Embryonic facial prominence (tissue), 1 donor: ENCODE data around the gene EFCAB6.

Source experiments
- DNase-seq: peaks from one replicate; pipeline ENCODE4 v3.0.0-alpha.2; 2016; ENCODE audit errors: extremely low spot score

The EFCAB6 gene

GRCh38 chr22:43848366-43849171, 36.5 kb upstream of the EFCAB6 start:
- DNase-seq: no peak

DNA sequence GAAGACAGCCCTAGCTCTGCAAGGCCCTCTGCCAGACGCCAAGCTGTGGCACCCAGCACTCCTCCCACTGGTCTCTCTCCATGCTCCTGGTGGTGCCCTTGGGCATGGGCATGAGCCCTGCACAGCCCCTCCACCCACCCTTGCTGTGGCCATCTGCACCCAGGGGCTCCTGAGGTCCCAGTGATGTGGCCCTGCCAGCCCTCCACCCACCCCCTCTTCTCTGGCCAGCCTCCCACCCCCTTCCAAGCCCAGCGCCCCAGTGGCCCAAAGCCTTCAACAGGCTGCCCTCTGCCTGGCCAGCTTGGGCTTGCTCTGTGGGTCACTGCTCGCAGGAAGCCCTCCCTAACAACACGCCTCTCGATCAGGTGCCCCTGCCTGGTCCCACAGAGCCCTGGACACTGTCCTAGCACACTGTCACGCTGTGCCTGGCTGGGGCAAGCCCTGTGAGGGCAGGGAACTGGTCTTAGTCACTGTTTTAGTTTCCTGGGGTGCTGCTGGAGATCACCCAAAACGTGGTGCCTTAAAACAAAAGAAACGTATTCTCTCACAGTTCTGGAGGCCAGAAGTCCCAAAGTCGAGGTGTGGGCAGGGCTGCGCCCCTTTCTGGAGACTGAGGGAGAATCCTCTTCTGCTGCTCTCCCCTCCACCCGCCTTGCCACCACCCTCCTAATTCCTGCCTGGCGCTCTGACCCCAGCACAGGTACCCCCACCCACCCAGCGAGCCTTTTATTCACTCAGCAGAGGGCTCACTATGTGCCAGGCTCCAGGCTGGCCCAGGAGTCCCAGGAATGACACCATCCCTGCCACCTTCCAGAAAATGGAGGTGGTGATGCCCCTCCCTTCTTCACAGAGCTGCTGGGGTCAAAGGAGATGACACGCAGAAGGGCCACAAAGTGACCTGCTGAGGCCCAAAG, 35.5 kb upstream of the EFCAB6 start:
- no peak for DNase-seq

DNA sequence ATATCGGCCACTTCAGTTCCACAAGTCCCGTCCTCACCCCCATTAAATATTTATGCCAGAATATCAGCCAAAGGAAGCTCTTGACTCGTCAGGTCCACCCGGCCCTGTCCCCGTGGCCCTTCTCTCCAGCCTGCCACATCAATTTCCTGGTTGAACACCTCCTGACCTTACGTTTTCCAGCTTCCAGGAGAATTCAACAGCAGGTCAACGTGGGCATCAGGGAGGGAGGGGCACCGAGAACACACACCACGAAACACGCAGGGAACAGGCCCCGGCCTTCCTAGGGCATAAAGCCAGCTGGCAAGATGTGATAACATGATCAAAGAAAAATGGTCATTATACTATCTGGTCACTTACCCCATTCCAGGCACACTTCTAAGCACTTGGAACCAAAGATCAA, 34.9 kb upstream of the EFCAB6 start:
- DNase-seq: no peak

- DNase-seq: no peak
Observed at GRCh38 chr22:43845981-43846380, 33.9 kb upstream of the EFCAB6 start.

GRCh38 chr22:43844560-43845545, 32.7 kb upstream of the EFCAB6 start:
- no peak for DNase-seq

DNA sequence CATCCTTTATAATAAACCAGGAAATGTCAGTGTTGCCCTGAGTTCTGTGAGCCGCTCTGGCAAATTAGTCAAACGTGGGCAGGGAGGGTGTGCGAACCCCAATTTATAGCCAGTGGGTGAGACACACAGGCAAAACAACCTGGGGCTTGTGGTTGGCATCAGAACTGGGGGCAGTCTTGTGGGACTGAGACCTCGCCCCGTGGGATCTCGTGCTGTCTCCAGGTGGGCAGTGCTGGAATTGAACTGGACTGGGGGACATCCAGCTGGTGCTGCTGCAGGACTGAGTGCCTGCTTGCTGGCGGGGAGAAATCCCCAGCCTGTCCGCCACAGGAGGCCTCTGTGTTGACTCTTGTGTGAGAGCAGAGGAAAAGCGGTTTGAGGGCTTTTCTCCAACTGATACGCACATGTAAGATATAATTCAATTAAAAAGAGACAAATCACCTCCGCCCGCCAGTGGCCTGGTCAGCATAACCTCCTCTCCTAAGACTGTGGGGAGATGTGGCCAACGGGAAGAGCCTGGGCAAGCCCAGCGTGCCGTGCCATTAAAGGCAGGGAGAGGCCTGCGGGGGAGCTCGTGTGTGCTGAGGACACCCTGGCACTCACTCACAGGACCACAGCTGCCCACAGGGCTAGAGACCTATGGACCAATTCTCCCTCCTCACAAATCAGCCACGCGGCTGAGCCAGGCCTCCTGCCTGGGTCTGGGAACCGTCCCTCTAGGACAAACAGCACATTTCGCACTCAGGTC, 31.9 kb upstream of the EFCAB6 start:
- no peak for DNase-seq

- DNase-seq: no peak
Observed at GRCh38 chr22:43841742-43842141, 29.6 kb upstream of the EFCAB6 start.

DNA sequence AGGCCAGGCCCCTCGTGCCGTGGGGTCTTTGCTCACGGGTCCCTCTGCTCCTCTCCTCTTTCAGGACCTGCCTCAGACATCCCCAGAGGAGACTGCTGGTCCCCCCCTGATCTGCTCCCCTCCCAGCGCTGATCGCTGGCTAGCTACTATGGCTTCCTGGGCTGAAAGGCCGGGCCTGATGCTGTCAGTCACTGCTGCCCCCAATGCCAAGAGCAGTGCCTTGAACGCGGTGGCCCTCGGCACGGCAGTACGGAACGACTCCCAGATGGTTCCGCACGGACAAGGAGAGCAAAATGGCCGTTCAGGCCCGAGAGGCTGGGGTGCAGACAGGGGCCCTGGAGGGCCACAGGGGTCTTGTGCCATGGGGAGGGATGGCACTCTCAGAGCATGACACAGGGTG, 28.7 kb upstream of the EFCAB6 start:
- DNase-seq: no peak

DNA sequence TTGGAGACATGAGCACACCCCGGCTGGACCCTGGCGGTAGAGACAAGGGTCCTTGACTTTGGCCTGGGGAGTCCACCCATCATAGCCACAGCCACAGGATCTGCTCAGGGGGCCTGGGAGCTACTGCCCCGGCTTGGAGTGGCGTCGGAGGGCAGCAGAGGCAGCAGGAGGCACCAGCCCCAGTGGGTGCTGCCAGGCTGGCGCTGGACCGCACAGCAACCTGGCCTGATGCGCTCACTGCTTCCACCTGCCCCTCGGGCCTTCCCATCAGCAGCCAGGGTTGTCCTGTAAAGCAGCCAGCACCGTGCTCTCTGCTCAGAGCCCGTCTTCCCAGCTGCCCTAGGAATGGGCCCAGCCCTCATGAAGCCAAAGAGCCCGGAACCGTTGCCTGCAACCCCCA, 28.3 kb upstream of the EFCAB6 start:
- no peak for DNase-seq

GRCh38 chr22:43839781-43840180, 27.7 kb upstream of the EFCAB6 start:
- no peak for DNase-seq

DNA sequence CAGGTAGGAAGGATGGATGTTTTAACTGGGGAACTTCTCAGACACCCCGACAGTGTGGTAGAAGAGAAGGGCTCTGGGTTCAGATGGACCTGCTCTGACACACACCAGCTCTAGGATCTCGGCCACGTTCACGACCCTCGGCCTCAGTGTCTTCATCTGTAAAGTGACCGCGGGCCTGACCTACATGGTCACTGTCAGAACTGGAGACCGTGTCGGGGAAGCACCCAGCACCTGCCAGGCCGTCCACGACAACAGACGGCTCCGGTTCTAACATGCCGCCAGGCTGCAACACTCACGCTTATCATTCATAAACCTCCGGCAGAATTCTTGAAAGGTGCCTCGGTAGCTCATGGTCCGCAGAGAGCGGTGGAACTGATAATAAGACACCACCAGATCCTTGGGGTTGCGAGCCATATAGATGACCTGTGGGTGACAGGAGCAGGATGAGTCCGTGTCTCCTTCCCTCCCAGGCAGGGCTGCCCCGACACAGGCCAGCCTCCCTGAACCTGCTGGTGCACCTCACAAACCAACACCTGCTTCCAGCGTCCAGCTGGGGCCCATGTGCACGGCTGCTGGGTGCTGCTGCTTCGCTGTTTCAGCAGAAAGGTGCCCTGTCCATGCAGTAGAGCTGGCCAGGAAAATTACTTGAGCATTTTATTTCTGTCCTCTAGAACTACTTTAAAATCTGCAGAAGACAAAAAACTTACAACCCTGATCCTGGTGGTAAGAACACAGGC, 26.6 kb upstream of the EFCAB6 start:
- no peak for DNase-seq

DNA sequence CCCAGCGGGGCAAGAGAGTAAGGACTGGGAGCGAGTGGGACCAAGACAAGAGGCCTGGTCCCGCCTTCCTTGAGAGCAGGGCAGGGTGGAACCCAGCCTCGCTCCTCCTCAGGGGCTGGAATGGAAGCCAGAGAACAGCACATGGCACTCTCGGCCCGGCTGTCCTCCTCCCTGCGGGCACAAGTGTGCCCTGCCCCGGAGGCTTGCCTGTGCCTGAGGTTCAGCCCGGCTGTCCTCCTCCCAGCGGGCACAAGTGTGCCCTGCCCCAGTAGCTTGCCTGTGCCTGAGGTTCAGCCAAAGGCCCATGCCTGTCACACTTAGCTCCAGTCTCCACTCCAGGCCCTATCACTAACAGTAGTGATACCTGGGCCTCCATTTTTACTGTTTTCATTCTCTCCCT, 26.1 kb upstream of the EFCAB6 start:
- DNase-seq: no peak

GRCh38 chr22:43837666-43838065, 25.6 kb upstream of the EFCAB6 start:
- DNase-seq: no peak

GRCh38 chr22:43835736-43836135, 23.6 kb upstream of the EFCAB6 start:
- DNase-seq: no peak

DNA sequence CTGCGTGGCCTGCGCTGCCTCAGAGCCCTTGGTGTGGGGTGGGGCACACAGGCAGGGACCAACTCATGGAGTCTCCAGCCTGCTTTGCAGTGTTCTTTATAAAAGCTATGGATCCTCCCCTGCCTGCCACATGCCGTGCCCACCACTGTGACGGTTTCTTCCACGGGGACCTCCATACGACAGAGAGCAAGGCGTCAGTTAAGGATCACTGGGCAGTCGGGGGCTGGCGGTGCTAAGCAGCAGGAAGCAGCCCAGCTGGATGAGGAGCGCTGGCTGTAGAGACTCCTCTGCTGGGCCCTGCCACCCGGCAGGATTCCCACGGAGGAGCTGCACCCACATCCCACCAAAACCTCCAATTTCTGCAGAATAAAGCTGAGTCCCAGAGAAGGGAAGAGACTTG, 23.1 kb upstream of the EFCAB6 start:
- DNase-seq: no peak

- no peak for DNase-seq
Observed at GRCh38 chr22:43833286-43834240, 21.5 kb upstream of the EFCAB6 start.

- DNase-seq: no peak
Observed at GRCh38 chr22:43832393-43833265, 20.5 kb upstream of the EFCAB6 start.
